HG03457 (cell line): ENCODE measurements around the gene IGLL5.
A peak's percentile ranks its signal among the peaks of the same experiment; 100 is the strongest.

Experiments used
- ATAC-seq: cut with Tn5 transposase; IDR thresholded peaks from one replicate; pipeline ENCODE4 v1.9.1; 2021; ENCODE audit warnings: moderate number of reproducible peaks; ENCODE audit not compliant: unreplicated experiment

IGLL5 gene

GRCh38 chr22:22935546-22936157, 48.0 kb downstream of the IGLL5 start:
- peak; percentile 67 for ATAC-seq

GRCh38 chr22:22936180-22936914, 48.7 kb downstream of the IGLL5 start:
- no peak for ATAC-seq

GRCh38 chr22:22936915-22937656, 49.5 kb downstream of the IGLL5 start:
- ATAC-seq = no peak

GRCh38 chr22:22937894-22938480, 50.4 kb downstream of the IGLL5 start:
- no peak for ATAC-seq

- ATAC-seq = no peak
Measured at GRCh38 chr22:22938672-22939587, 51.3 kb downstream of the IGLL5 start.

- ATAC-seq = no peak
Measured at GRCh38 chr22:22939588-22940368, 52.2 kb downstream of the IGLL5 start.

- ATAC-seq = no peak
Measured at GRCh38 chr22:22940961-22941605, 53.5 kb downstream of the IGLL5 start.

GRCh38 chr22:22941831-22942510, 54.4 kb downstream of the IGLL5 start:
- no peak for ATAC-seq

- no peak for ATAC-seq
Measured at GRCh38 chr22:22942511-22943329, 55.1 kb downstream of the IGLL5 start.

GRCh38 chr22:22943521-22944267, 56.1 kb downstream of the IGLL5 start:
- no peak for ATAC-seq

GRCh38 chr22:22944268-22944985, 56.8 kb downstream of the IGLL5 start:
- ATAC-seq = no peak

- ATAC-seq = no peak
Measured at GRCh38 chr22:22945195-22945594, 57.6 kb downstream of the IGLL5 start.
